ENCODE measurements around the gene LINS1.

DNA sequence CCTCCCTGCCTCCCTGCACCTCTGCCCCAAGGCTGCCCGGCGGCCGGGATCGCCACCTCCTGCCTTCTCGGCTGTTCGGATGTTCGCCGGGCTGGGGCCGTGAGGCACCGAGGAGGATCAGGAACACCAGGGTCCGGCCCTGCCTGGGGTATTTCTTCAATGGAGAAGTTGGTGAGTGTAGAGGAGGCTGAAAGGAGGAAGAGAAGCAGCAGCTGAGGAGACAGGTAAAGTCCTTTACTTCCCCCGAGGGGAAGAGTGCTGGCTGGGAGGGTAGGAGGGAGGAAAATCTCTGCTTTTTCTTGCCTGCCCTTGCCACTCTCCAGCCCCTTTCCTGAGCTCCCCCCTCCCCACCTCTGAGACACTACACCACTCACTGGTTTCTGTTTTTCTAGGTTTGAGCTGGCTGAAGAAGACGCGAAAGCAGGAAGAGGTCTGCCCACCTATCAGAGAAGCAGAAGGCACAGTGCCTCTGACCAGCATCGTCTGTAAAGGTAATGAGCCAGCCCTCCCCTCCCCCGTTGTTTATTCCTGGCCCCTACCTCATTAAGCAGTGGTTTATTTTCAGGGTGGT lies 924 bp upstream of the LINS1 start:
- TF ChIP-seq, protein P1, sequence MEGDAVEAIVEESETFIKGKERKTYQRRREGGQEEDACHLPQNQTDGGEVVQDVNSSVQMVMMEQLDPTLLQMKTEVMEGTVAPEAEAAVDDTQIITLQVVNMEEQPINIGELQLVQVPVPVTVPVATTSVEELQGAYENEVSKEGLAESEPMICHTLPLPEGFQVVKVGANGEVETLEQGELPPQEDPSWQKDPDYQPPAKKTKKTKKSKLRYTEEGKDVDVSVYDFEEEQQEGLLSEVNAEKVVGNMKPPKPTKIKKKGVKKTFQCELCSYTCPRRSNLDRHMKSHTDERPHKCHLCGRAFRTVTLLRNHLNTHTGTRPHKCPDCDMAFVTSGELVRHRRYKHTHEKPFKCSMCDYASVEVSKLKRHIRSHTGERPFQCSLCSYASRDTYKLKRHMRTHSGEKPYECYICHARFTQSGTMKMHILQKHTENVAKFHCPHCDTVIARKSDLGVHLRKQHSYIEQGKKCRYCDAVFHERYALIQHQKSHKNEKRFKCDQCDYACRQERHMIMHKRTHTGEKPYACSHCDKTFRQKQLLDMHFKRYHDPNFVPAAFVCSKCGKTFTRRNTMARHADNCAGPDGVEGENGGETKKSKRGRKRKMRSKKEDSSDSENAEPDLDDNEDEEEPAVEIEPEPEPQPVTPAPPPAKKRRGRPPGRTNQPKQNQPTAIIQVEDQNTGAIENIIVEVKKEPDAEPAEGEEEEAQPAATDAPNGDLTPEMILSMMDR (IDR thresholded peaks at IDR 0.05; ENCODE audit: low read depth, low read length) = no peak
- no peak for TF ChIP-seq POLR2A (IDR thresholded peaks at IDR 0.05; ENCODE audit: extremely low read depth, insufficient read length)
- TF ChIP-seq, protein P2, sequence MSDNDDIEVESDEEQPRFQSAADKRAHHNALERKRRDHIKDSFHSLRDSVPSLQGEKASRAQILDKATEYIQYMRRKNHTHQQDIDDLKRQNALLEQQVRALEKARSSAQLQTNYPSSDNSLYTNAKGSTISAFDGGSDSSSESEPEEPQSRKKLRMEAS (IDR thresholded peaks at IDR 0.05; ENCODE audit: low read depth, low read length) = no peak
